ENCODE measurements around the gene MED26. TPM values are rescaled to one million over a fixed set of nuclear protein-coding genes. Genes with fewer than 3 reads are reported as not detected.
A peak's percentile ranks its signal among the peaks of the same experiment; 100 is the strongest.

MED26 gene
- total and polyA plus RNA-seq, 2 experiments from 2014 or later = 7.4 to 15.4 TPM

- no peak for TF ChIP-seq ZNF462 (CRISPR knock-in tag; IDR thresholded peaks at IDR 0.05)
- no peak for TF ChIP-seq ETS1 (IDR thresholded peaks at IDR 0.05)
- no peak for TF ChIP-seq ZNF114 (CRISPR knock-in tag; IDR thresholded peaks at IDR 0.05)
- TF ChIP-seq STAT1 (IDR thresholded peaks at IDR 0.05; ENCODE audit: unreplicated experiment) = no peak
These were observed 98.4 kb downstream of the MED26 start (continued) for GRCh38 chr19:16529466-16530144.

GRCh38 chr19:16527971-16528521, 100.0 kb downstream of the MED26 start:
- no peaks in the 10 kb centered on the region for H3F3A ChIP-seq (replicated peaks; ENCODE audit: low read depth)
- no peak overlapping the region for H2AFZ ChIP-seq
- H3K4me2 ChIP-seq = no peak overlapping the region
- Mint-ChIP-seq H3K27me3 (ENCODE audit: insufficient read depth, low read depth, poor library complexity) (peaks cover 10% of the 10 kb centered on the region), H3K36me3 (ENCODE audit: low read depth) (peaks cover 81% of the 10 kb centered on the region), H3K4me1 (no peaks in the 10 kb centered on the region), H3K27ac (no peak overlapping the region), H3K4me3 (no peak overlapping the region), H3K9me3 (no peaks in the 10 kb centered on the region)
- H3K36me3 ChIP-seq (ENCODE audit: insufficient read depth) = peaks cover 45% of the 10 kb centered on the region
- H4K20me1 ChIP-seq (replicated peaks; ENCODE audit: insufficient read depth) = peaks cover 18% of the 10 kb centered on the region
- H3K4me3 ChIP-seq = no peak overlapping the region
- H3K4me1 ChIP-seq (ENCODE audit: insufficient read depth) = no peaks in the 10 kb centered on the region
- no peaks in the 10 kb centered on the region for H3K27me3 ChIP-seq (ENCODE audit: insufficient read depth)
- H3K27ac ChIP-seq (ENCODE audit: low read depth) = no peak overlapping the region
- peak; percentile 69 for ATAC-seq
- no peaks in the 10 kb centered on the region for H3K9me2 ChIP-seq (ENCODE audit: insufficient read depth)
- peak; percentile 53 for DNase-seq (ENCODE audit: low spot score)
- H3K79me2 ChIP-seq (replicated peaks; ENCODE audit: insufficient read depth) = no peaks in the 10 kb centered on the region
- TF ChIP-seq ZNF462 (CRISPR knock-in tag; IDR thresholded peaks at IDR 0.05) (no peak), CTCF (conservative IDR thresholded peaks at IDR 0.05; ENCODE audit: low read depth in 2 of 2) (peak; percentile 66 to 73)
